Measurements from ENCODE around the gene TCHP. TPM values are rescaled to one million over a fixed set of nuclear protein-coding genes. Genes with fewer than 3 reads are reported as not detected.

TCHP gene
- total and polyA plus RNA-seq, 12 donors = 7.0 to 14.1 (median 9.1) TPM

DNA sequence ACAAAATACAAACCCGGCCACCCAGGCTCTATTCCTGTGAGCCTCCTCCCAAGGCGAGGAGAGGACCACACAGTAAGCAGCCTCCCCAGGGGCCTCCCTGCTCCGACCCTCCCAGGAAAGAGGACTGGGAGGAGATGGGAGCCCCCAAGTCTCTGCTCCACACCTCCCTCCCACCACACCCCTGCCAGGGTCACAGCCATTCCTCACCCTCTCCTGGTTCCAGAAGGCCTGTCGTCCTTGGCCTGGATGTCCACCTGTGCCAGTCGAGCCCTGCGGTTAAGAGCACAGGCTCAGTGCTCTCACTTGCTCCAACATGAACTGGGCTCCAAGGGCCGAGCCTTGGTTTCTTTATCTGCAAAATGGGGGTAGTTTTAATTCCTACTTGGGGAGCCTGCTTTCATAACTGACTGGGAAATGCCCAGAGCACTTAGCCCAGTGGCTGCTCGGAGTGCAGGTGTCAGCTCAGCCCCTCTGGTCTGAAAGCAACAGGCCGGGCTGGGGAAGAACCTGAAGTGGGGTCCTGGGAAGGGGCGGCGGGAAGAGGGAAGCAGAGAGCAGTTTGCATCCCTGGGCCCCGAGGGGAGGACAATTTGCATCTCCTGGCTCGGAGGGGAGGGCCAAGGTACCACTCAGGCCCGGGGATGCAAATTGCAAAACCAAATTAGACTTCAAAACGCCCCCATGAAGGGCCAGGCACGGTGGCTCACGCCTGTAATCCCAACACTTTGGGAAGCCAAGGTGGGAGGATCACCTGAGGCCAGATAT, 23.6 kb downstream of the TCHP start:
- WGBS, 2 donors = 78 to 84% methylated on average over 17 of the region's 17 CpGs
- DNase-seq = no peak
- peaks cover 0 to 8% (median 0%) of the 10 kb centered on the region in 9 donors for H3K4me1 ChIP-seq
- peaks cover 0 to 88% (median 12%) of the 10 kb centered on the region in 9 donors for H3K36me3 ChIP-seq
- H3K27ac ChIP-seq = no peak overlapping the region
- H3K4me3 ChIP-seq = no peak overlapping the region
- no peak for ATAC-seq
- TF ChIP-seq, protein P1, sequence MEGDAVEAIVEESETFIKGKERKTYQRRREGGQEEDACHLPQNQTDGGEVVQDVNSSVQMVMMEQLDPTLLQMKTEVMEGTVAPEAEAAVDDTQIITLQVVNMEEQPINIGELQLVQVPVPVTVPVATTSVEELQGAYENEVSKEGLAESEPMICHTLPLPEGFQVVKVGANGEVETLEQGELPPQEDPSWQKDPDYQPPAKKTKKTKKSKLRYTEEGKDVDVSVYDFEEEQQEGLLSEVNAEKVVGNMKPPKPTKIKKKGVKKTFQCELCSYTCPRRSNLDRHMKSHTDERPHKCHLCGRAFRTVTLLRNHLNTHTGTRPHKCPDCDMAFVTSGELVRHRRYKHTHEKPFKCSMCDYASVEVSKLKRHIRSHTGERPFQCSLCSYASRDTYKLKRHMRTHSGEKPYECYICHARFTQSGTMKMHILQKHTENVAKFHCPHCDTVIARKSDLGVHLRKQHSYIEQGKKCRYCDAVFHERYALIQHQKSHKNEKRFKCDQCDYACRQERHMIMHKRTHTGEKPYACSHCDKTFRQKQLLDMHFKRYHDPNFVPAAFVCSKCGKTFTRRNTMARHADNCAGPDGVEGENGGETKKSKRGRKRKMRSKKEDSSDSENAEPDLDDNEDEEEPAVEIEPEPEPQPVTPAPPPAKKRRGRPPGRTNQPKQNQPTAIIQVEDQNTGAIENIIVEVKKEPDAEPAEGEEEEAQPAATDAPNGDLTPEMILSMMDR (IDR thresholded peaks at IDR 0.05) = no peak
- H3K27me3 ChIP-seq = no peaks in the 10 kb centered on the region
- intact Hi-C loops (cut with DNase I) = no loop called here
- no peaks in the 10 kb centered on the region for H3K9me3 ChIP-seq

DNA sequence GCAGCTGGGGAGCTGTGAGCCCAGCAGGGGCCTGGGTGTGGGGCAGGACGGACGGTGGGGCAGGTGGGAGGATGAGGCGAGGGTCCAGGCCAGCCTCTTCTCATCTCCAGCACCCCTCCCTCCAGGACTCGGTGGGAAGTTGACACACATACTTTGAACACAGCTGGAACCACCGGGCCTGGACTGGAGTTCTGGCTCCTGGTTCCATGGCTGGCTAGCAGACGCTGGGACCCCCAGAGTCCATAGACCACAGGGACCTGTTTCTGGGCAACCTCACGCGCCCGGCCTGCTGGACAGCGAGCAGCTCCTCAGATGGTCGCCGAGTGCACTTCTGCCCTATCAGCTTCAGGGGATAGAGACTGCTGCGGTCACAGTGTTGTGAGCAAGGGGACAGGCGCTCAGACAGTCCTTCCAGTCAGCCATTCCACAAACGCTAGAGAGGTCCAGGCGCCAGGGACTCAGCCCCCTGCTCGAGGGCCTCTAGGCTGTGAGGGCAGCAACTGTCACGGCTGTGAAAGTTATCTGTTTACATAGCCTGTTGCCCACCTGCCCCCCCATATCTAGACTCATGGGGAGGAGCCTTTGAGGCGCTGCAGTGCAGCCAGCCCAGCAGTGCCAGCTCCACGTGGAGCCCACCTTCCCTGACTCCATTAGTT, 25.2 kb downstream of the TCHP start:
- H3K27ac ChIP-seq = no peak overlapping the region
- H3K27me3 ChIP-seq = no peaks in the 10 kb centered on the region
- H3K36me3 ChIP-seq = peaks cover 0 to 88% (median 10%) of the 10 kb centered on the region in 9 donors
- peak in 1 of 8 donors; percentile 7 for ATAC-seq
- H3K9me3 ChIP-seq = no peaks in the 10 kb centered on the region
- 68 to 76% methylated on average over 18 to 20 of the region's 20 CpGs for WGBS, 2 donors
- no peak for DNase-seq
- TF ChIP-seq, protein P1 (IDR thresholded peaks at IDR 0.05) = no peak
- H3K4me1 ChIP-seq = peaks cover 0 to 8% (median 0%) of the 10 kb centered on the region in 9 donors
- no peak overlapping the region for H3K4me3 ChIP-seq
- intact Hi-C loops (cut with DNase I) = no loop called here

DNA sequence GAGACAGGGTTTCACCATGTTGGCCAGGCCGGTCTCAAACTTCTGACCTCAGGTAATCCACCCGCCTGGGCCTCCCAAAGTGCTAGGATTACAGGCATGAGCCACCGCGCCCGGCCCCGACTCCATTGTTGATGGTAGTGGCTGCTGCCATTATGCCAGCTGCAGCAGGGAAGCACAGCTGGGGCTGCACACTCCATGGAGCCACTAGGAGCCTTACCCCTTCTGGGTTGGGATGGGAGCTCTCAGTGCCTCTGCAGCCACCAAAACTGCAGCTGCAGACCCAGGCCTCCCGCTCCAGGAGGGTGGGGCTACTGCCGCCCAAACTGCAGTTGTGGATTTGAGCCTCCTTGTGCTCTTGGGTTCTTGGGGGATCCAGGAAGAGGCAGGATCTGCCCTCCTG, 25.9 kb downstream of the TCHP start:
- Histone ChIP-seq H3K36me3 (peaks cover 0 to 88% (median 17%) of the 10 kb centered on the region in 9 donors), H3K4me1 (peaks cover 0 to 8% (median 0%) of the 10 kb centered on the region in 9 donors), H3K27ac (no peak overlapping the region), H3K27me3 (no peaks in the 10 kb centered on the region), H3K9me3 (no peaks in the 10 kb centered on the region), H3K4me3 (no peak overlapping the region)
- no peak for ATAC-seq
- TF ChIP-seq, protein P1 (IDR thresholded peaks at IDR 0.05) = no peak
- intact Hi-C loops (cut with DNase I) = no loop called here
- no peak for DNase-seq
- WGBS, 2 donors = 96 to 97% methylated on average over 8 of the region's 8 CpGs

DNA sequence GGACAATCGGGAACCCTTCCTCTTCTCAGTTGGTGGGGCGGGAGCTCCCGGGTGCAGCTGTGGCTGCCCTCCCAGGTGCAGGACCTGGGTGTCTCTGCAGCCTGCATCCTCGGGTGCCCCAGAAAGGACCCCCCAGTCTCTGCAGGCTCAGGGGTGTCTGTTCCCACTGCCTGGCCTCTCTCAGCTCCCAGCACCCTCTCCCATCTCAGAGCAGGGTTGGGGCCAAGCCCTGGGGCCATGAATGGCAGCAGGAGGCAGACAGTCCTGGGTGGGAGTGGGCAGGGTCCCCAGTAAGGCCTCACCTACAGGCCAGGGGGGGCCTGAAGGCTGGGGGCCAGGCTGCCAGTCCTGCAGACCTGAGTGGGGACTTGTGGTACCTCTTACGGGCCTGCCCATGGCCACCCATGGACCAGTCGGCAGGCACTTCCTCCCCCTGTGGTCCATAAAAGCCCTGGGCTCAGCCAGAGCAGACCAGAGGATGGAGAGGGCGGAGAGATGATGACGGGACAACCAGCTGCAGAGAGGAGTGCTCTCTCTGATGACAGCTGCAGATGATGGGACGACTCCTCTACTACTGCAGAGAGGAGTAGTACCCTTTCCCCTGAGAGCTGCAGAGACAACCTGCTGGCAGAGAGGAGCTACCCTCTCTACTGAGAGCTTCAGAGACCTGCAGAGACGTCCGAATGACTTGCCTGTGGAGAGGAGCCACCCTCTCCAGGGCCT, 26.6 kb downstream of the TCHP start:
- H3K36me3 ChIP-seq = peaks cover 0 to 88% (median 23%) of the 10 kb centered on the region in 9 donors
- H3K27me3 ChIP-seq = no peaks in the 10 kb centered on the region

More for the DNA sequence above, 26.6 kb downstream of the TCHP start:
- Histone ChIP-seq H3K27ac (no peak overlapping the region), H3K4me3 (no peak overlapping the region), H3K4me1 (peaks cover 0 to 8% (median 0%) of the 10 kb centered on the region in 9 donors), H3K9me3 (no peaks in the 10 kb centered on the region)
- intact Hi-C loops (cut with DNase I) = no loop called here
- TF ChIP-seq, protein P1 (IDR thresholded peaks at IDR 0.05) = no peak
- WGBS, 2 donors = 88 to 89% methylated on average over 11 of the region's 11 CpGs
- peak in 1 of 8 donors; percentile 15 for ATAC-seq
- DNase-seq = no peak
